ENCODE measurements around the gene ACER3.

Gene ACER3

DNA sequence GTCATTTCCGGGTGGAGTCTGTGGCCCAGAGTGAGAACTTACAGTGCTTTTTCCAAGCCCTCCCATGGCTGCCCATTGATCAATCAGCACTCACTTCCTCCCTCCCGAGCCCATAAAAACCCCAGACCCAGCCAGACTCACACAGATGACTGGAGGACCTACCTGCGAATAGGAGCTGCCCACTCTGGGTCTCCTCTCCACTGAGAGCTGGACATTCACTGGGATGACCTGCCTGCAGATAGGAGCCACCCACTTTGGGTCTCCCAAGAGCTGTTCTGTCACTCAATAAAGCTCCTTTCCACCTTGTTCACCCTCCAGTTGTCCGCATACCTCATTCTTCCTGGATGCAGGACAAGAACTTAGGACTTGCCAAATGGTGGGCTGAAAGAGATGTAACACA is 117.5 kb downstream of the ACER3 start:
- in situ Hi-C loops (cut with MboI; ENCODE audit: low sequenced_read_pairs, unreplicated experiment): no loop called here
- TF ChIP-seq, protein P1, sequence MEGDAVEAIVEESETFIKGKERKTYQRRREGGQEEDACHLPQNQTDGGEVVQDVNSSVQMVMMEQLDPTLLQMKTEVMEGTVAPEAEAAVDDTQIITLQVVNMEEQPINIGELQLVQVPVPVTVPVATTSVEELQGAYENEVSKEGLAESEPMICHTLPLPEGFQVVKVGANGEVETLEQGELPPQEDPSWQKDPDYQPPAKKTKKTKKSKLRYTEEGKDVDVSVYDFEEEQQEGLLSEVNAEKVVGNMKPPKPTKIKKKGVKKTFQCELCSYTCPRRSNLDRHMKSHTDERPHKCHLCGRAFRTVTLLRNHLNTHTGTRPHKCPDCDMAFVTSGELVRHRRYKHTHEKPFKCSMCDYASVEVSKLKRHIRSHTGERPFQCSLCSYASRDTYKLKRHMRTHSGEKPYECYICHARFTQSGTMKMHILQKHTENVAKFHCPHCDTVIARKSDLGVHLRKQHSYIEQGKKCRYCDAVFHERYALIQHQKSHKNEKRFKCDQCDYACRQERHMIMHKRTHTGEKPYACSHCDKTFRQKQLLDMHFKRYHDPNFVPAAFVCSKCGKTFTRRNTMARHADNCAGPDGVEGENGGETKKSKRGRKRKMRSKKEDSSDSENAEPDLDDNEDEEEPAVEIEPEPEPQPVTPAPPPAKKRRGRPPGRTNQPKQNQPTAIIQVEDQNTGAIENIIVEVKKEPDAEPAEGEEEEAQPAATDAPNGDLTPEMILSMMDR (IDR thresholded peaks at IDR 0.05; ENCODE audit: borderline replicate concordance, control extremely low read depth, extremely low read depth, insufficient read depth, missing control alignments): no peak
- no peak for DNase-seq (ENCODE audit: low spot score)

DNA sequence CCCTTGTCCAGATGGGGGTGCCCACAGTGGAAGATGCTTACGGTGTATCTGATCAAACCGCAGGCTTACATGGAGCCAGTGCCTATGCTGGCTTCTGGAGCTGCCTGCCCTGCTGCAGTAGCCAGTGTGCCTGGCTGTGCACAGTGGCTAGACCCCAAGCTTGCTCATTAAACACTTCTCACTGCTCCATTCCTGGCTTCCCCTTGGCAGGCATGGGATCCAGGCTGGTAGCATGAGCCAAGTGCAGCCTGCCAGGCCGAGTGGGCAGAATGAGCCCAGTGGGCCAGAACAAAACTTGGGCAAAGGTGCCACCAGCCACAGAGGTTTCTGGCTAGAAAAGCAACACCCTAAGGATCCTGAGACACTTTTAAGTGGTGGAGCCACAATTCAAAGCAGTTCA is 118.1 kb downstream of the ACER3 start:
- in situ Hi-C loops (cut with MboI; ENCODE audit: low sequenced_read_pairs, unreplicated experiment): no loop called here
- TF ChIP-seq, protein P1 (IDR thresholded peaks at IDR 0.05; ENCODE audit: borderline replicate concordance, control extremely low read depth, extremely low read depth, insufficient read depth, missing control alignments): no peak
- DNase-seq (ENCODE audit: low spot score): no peak

DNA sequence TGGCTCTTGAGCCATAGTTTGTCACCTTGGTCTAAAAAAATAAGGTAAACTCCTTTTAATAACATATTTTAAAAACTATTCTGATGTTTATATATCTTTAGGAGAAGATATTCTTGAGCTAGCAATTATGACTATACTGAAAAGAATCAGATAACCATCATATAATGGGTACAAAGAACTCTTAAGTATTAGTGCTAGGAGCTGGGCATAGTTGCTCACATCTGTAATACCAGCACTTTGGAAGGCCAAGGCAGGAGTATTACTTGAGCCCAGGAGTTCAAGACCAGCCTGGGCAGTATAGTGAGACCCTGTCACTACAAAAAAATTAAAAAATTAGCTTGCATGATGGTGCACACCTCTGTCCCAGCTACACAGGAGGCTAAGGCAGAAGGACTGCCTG is 119.5 kb downstream of the ACER3 start:
- no peak for DNase-seq (ENCODE audit: low spot score)
- TF ChIP-seq, protein P1 (IDR thresholded peaks at IDR 0.05; ENCODE audit: borderline replicate concordance, control extremely low read depth, extremely low read depth, insufficient read depth, missing control alignments): no peak
- in situ Hi-C loops (cut with MboI; ENCODE audit: low sequenced_read_pairs, unreplicated experiment): no loop called here

DNA sequence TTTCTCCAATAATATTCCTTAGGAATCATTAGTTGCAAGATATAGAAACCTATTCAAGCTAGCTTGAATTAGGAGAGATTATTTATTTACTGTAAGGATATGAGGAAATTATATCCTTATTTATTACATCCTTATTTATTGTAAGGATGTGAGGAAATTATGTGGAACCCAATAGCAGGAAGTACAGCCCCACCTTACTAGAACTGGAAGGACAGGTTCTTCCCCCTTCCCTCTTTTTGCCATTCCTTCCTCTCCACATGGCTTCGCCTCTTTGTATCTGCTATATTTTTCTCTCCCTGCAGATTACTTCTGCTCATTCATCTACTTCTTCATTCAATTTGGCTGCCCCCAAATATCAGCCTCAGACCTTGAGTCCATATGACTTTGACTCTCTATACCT is 124.0 kb downstream of the ACER3 start:
- no peak for DNase-seq (ENCODE audit: low spot score)
- in situ Hi-C loops (cut with MboI; ENCODE audit: low sequenced_read_pairs, unreplicated experiment): no loop called here
- TF ChIP-seq, protein P1 (IDR thresholded peaks at IDR 0.05; ENCODE audit: borderline replicate concordance, control extremely low read depth, extremely low read depth, insufficient read depth, missing control alignments): no peak

DNA sequence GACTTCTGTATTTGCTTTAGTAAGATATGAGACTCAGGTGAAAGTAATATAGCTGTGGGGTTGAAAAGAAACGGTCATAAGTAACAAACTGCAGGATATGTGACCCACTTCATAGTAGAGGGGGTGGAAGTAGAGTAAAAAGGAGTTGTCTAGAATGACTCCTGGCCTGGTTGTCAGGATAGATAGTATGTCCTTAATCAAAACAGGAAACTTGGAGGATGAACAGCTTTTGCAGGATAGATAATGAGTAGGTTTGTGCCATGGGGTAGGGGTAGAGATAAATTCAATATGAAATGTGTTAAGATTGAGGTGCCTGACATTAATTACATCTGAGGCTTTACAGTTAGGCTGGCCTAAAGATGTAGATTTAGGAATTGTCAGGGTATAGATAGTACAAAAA is 126.5 kb downstream of the ACER3 start:
- DNase-seq (ENCODE audit: low spot score): no peak
- TF ChIP-seq, protein P1 (IDR thresholded peaks at IDR 0.05; ENCODE audit: borderline replicate concordance, control extremely low read depth, extremely low read depth, insufficient read depth, missing control alignments): no peak
- in situ Hi-C loops (cut with MboI; ENCODE audit: low sequenced_read_pairs, unreplicated experiment): no loop called here

DNA sequence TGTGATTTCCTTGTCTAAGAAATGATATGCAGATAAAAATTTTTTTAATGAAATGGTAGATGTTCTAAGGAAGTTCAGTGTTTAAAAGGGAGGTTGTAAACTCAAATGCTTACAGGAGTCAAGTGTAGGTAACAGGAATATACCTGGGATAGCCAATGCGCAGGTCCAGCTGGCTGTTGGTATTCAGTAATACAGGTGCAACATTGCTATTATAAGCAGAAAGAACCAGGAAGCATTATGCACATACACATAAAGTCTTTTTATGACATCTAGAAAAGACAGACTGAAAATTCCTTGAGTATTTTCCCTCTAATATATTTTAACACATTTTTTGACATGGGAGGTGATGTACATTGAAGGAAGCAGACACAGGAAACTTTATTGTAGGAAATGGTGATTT is 129.9 kb downstream of the ACER3 start:
- in situ Hi-C loops (cut with MboI; ENCODE audit: low sequenced_read_pairs, unreplicated experiment): no loop called here
- no peak for DNase-seq (ENCODE audit: low spot score)
- TF ChIP-seq, protein P1 (IDR thresholded peaks at IDR 0.05; ENCODE audit: borderline replicate concordance, control extremely low read depth, extremely low read depth, insufficient read depth, missing control alignments): no peak

DNA sequence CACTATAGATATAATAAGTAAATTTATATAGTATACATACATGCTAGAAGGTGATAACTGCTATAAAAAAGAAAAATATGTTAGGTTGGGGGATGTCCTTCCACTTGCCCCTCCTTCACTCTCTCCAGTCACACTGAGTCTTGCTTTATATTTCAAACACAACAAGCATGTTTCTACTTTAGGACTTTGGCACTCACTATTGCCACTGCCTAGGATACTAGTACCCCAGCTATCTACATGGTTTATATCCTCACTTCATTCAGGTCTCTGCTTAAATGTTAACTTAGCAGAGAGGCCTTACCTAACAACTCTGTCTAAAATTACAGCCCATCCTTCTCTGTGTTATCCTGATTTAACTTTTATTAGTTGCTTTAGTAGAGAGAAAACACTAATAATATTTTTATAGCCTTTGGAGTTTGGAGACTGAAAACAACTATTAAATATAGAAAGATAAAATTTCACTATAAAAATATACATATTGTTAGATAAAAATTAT is 134.4 kb downstream of the ACER3 start:
- in situ Hi-C loops (cut with MboI; ENCODE audit: low sequenced_read_pairs, unreplicated experiment): no loop called here
- DNase-seq (ENCODE audit: low spot score): no peak
- TF ChIP-seq, protein P1 (IDR thresholded peaks at IDR 0.05; ENCODE audit: borderline replicate concordance, control extremely low read depth, extremely low read depth, insufficient read depth, missing control alignments): no peak

Data from GM13976 (cell line).